ENCODE measurements around the gene RNPEP. TPM values are rescaled to one million over a fixed set of nuclear protein-coding genes. Genes with fewer than 3 reads are reported as not detected.

Gene RNPEP
- total and polyA plus RNA-seq, 2 experiments from 2014 or later: 32.1 to 80.3 TPM

Small RNA genes within 50 kb of the gene (microRNA-seq; reads per million reads assigned to microRNA genes)
- gene MIR6740: not detected

Small RNA genes within 50 kb of the gene (small RNA-seq; reads per million reads assigned to genes)
- gene AL691482.1 (ENCODE audit: low replicate concordance): not detected
- gene AL691482.2 (ENCODE audit: low replicate concordance): not detected
- 0.15 reads per million for gene MIR6740 (ENCODE audit: low replicate concordance)
- not detected for gene RF00156 (ENCODE audit: low replicate concordance)

Other genes with a start within 250 kb of the RNPEP start
- gene IPO9, start 153.5 kb upstream of the RNPEP start, total RNA-seq (2014; rRNA removed; shearing (Covaris generic)): 41.1 and 47.6 TPM in 2 replicates
- gene IPO9, start 153.5 kb upstream of the RNPEP start, polyA plus RNA-seq (2016; fragmentation: Nextera tagmentation; extraction: Ambion mirVana): 70.8 and 87.4 TPM in 2 replicates
- gene SHISA4, start 93.8 kb upstream of the RNPEP start, total RNA-seq (2014; rRNA removed; shearing (Covaris generic)): 3.8 and 9.2 TPM in 2 replicates
- 5.4 and 8.0 TPM in 2 replicates for gene SHISA4, start 93.8 kb upstream of the RNPEP start, polyA plus RNA-seq (2016; fragmentation: Nextera tagmentation; extraction: Ambion mirVana)
- gene LMOD1, start 36.1 kb upstream of the RNPEP start, total RNA-seq (2014; rRNA removed; shearing (Covaris generic)): 0.82 and 1.7 TPM in 2 replicates
- gene LMOD1, start 36.1 kb upstream of the RNPEP start, polyA plus RNA-seq (2016; fragmentation: Nextera tagmentation; extraction: Ambion mirVana): 0.74 and 1.0 TPM in 2 replicates
- 38.5 and 45.9 TPM in 2 replicates for gene TIMM17A, start 27.1 kb upstream of the RNPEP start, total RNA-seq (2014; rRNA removed; shearing (Covaris generic))
- gene TIMM17A, start 27.1 kb upstream of the RNPEP start, polyA plus RNA-seq (2016; fragmentation: Nextera tagmentation; extraction: Ambion mirVana): 53.4 and 60.0 TPM in 2 replicates
- gene ELF3, start 27.9 kb downstream of the RNPEP start, total RNA-seq (2014; rRNA removed; shearing (Covaris generic)): 13.0 and 19.5 TPM in 2 replicates
- gene ELF3, start 27.9 kb downstream of the RNPEP start, polyA plus RNA-seq (2016; fragmentation: Nextera tagmentation; extraction: Ambion mirVana): 10.9 and 12.3 TPM in 2 replicates
- gene GPR37L1, start 140.3 kb downstream of the RNPEP start, total RNA-seq (2014; rRNA removed; shearing (Covaris generic)): 0.21 TPM in 1 of 2 replicates, not detected in the other
- 0.08 and 0.19 TPM in 2 replicates for gene GPR37L1, start 140.3 kb downstream of the RNPEP start, polyA plus RNA-seq (2016; fragmentation: Nextera tagmentation; extraction: Ambion mirVana)
- gene ARL8A, start 162.1 kb downstream of the RNPEP start, total RNA-seq (2014; rRNA removed; shearing (Covaris generic)): 29.7 and 30.3 TPM in 2 replicates
- gene ARL8A, start 162.1 kb downstream of the RNPEP start, polyA plus RNA-seq (2016; fragmentation: Nextera tagmentation; extraction: Ambion mirVana): 28.5 and 32.7 TPM in 2 replicates
- gene PTPN7, start 178.0 kb downstream of the RNPEP start, total RNA-seq (2014; rRNA removed; shearing (Covaris generic)): 0.12 TPM in 1 of 2 replicates, not detected in the other
- 0.33 TPM in 1 of 2 replicates, not detected in the other for gene PTPN7, start 178.0 kb downstream of the RNPEP start, polyA plus RNA-seq (2016; fragmentation: Nextera tagmentation; extraction: Ambion mirVana)
- 0.58 and 0.66 TPM in 2 replicates for gene LGR6, start 211.2 kb downstream of the RNPEP start, total RNA-seq (2014; rRNA removed; shearing (Covaris generic))
- 0.89 and 0.96 TPM in 2 replicates for gene LGR6, start 211.2 kb downstream of the RNPEP start, polyA plus RNA-seq (2016; fragmentation: Nextera tagmentation; extraction: Ambion mirVana)

All from GM23338 (cell line).